T-helper 9 cell (primary cell): Measurements from ENCODE around the gene NLRP2B.
"Not testable (repeated sequence)": the region's sequence is repeated elsewhere in the genome, so short reads cannot be mapped to it uniquely, and the experiment has no call there.

Experiments
- DNase-seq: peaks from one replicate; pipeline ENCODE4 v3.0.0-alpha.2; 2020
- total RNA-seq, 2 donors: gene quantifications; one replicate each; lab custom pipeline; 2026; lab: John Stamatoyannopoulos, UW

NLRP2B gene
- total RNA-seq = 0 reads per million in 2 donors

DNA sequence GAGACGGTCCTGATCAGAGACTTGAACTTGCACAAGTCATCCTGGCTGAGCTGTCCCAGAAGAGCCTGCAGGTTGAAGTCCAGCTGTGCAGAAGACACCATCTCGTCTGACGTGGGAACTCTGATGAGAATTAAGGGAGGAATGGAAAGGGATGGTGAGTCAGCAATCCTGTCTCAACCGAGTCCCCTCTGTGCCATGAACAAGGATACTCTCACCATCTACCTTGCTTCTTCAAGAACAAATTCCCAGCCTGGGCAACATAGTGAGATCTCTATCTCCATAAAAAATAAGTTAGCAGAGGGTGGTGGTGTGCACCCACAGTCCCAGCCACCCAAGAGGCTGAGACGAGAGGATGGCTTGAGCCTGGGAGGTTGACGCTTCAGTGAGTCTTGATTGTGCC lies at the start of gene NLRP2B:
Gene NLRP2B (minus strand): TSS at position 101 of the 400 bp plus-strand sequence.
- no peak for DNase-seq

DNA sequence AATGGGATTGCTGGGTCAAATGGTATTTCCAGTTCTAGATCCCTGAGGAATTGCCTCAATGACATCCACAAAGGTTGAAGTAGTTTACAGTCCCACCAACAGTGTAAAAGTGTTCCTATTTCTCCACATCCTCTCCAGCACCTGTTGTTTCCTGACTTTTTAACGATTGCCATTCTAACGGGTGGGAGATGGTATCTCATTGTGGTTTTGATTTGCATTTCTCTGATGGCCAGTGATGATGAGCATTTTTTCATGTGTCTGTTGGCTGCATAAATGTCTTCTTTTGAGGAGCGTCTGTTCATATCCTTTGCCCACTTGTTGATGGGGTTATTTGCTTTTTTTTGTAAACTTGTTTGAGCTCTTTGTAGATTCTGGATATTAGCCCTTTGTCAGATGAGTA lies 45.9 kb upstream of the NLRP2B start:
- DNase-seq = not testable (repeated sequence)

- DNase-seq = no peak
Observed at GRCh38 chrX:57681341-57681740, 1.3 kb upstream of the NLRP2B start.

DNA sequence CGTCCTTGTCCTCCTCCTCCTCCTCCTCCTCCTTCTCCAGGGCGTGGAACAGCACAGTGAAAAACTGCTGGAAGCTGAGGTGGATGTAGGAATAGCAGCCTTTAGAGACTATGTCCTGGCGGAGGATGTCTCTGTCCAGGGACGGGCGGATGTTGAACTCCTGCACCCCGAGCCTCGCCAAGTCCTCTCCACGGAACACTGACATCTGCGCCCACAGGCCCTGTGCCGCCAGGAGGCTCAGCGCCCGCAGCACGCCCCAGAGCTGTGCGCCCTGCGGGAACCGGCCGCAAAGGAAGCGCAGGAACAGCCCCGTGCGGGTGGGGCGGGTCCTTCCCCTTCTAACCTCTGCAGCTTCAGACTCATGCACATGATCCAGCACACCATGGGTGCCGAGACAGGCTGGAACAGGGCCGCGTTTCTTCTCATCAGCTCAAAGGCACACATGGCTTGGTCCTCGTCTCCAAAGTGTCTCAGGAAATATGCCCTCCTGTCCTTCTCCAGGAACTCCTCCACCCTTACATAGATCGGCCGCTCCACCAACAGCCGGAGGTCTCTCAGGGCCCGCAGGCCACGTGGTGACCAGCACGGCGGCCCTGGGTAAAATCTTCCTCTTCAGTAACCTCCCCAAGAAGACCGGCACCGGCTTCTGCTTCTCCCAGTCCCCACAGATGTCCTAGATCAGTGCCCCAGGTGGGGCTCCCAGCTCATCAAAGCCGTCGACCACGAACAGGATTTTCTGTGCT lies 1.2 kb downstream of the NLRP2B start:
- DNase-seq = no peak

DNA sequence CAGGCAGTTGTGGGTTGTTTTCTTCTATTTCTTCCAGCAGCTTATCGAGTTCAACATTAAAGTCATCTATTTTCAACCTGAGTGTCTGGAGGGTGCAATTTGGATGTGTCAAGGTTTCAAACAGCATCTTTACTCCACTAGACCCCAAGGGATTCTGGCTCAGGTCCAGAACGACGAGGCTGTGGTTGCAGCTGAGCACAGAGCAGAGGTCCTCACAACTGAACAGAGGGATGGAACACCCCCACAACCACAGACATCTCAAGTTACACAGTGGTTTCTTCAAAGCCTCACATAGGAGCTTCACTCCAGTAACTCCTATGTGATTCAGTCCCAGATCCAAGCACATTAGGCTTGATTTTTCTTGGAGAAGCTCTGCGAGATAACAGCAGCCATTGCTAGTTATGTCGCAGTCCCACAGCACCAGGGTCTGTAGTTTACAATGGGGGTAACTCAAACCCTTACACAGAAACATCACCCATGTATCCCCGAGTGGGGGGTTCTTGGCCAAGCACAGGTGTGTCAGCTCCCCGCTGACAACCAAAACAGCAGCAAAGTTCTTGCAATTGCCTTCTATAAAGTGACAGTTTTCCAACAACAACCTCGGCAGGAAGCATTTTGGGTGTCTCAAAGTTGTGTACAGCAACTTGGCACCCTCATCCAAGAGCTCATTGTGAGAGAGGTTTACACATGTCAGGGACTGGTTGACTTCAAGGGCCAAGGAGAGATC lies 2.8 kb downstream of the NLRP2B start:
- no peak for DNase-seq

- DNase-seq = no peak
Observed at GRCh38 chrX:57675320-57675719, 4.7 kb downstream of the NLRP2B start.

GRCh38 chrX:57674861-57675260 lies 5.2 kb downstream of the NLRP2B start:
- DNase-seq = no peak

DNA sequence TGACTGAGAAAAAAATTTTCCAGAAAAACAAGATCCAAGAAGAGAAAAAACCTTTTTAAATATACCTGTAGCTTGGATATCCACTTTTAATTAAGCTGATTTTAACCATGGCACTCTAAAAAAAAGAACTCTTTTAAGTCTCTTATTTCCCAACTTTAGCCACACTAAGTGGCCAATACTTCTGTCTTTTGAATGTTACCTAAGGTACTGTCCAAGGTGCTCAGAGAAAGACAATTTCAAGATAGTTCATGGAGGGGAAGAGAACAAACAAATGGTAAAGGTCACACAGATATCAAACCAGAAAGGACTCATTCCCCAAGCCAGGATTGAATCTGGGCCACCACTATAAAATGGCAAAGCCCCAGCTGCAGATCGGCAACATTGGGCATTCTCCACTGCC lies 10.1 kb downstream of the NLRP2B start:
- no peak for DNase-seq

GRCh38 chrX:57667010-57667409 lies 13.1 kb downstream of the NLRP2B start:
- no peak for DNase-seq

GRCh38 chrX:57655065-57655464 lies 25.0 kb downstream of the NLRP2B start:
- DNase-seq = no peak

GRCh38 chrX:57652705-57653104 lies 27.4 kb downstream of the NLRP2B start:
- DNase-seq = no peak

GRCh38 chrX:57651169-57651919 lies 28.7 kb downstream of the NLRP2B start:
- DNase-seq = no peak

- DNase-seq = no peak
Observed at GRCh38 chrX:57647020-57647419, 33.0 kb downstream of the NLRP2B start.

GRCh38 chrX:57643698-57644097 lies 36.4 kb downstream of the NLRP2B start:
- DNase-seq = no peak

- no peak for DNase-seq
Observed at GRCh38 chrX:57641338-57641737, 38.7 kb downstream of the NLRP2B start.

GRCh38 chrX:57640674-57641016 lies 39.4 kb downstream of the NLRP2B start:
- no peak for DNase-seq

GRCh38 chrX:57629438-57629837 lies 50.6 kb downstream of the NLRP2B start:
- not testable (repeated sequence) for DNase-seq
